ENCODE data around the gene TTBK2. TPM values are rescaled to one million over a fixed set of nuclear protein-coding genes. Genes with fewer than 3 reads are reported as not detected.

Gene TTBK2
- total RNA-seq, 1 experiment from 2014 or later, result 10.6 TPM

DNA sequence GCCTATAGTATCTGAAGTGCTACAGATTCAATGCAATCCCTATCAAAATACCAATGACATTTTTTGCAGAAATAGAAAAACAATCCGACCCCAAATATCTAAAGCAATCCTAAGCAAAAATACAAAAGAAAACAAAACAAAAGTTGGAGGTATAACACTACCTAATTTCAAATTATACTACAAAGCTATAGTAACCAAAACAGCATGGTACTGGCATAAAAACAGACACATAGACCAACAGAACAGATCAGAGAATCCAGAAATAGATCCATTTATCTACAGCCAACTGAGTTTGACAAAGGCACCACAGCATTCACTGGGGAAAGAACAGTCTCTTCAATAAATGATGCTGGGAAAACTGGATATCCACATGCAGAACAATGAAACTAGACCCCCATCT is 159.8 kb downstream of the TTBK2 start:
- Mint-ChIP-seq H3K27ac (no peak overlapping the region), H3K27me3 (ENCODE audit: low read depth) (no peaks in the 10 kb centered on the region; the same call in 1 of the 2 replicates), H3K4me3 (no peak overlapping the region), H3K4me1 (peaks cover 19 to 20% of the 10 kb centered on the region in 2 experiments), H3K9me3 (peaks cover 25 to 27% of the 10 kb centered on the region in 2 experiments), H3K36me3 (ENCODE audit: insufficient read depth in 1 of 3, low read depth in 3 of 3) (peaks cover 20 to 24% (median 22%) of the 10 kb centered on the region in 3 experiments)
- Histone ChIP-seq H4K8ac (replicated peaks; ENCODE audit: insufficient read length, low read depth, low read length) (no peak overlapping the region), H2AK5ac (ENCODE audit: insufficient read length, low read length) (no peak overlapping the region), H3K4ac (ENCODE audit: low read depth, low read length) (no peak overlapping the region), H3K27me3 (ENCODE audit: insufficient read depth, low read length) (no peaks in the 10 kb centered on the region), H3K9ac (ENCODE audit: extremely low read depth, insufficient read length, low read length) (no peak overlapping the region), H3K23me2 (ENCODE audit: insufficient read length, low read depth, low read length, poor library complexity, severe bottlenecking) (no peaks in the 10 kb centered on the region), H2BK15ac (ENCODE audit: low read depth, low read length) (no peak overlapping the region), H3T11ph (ENCODE audit: low read length) (no peak overlapping the region), H3K4me1 (ENCODE audit: insufficient read depth, low read length) (no peaks in the 10 kb centered on the region; the same call in 1 of the 2 replicates), H3K79me1 (ENCODE audit: insufficient read depth, low read depth, low read length, poor library complexity, severe bottlenecking) (no peaks in the 10 kb centered on the region), H2BK5ac (ENCODE audit: insufficient read length, low read length) (no peak overlapping the region), H2BK120ac (ENCODE audit: low read depth, low read length, poor library complexity, severe bottlenecking) (no peak overlapping the region), H4K5ac (ENCODE audit: insufficient read length, low read depth, low read length) (no peak overlapping the region), H3K23ac (ENCODE audit: insufficient read length, low read depth, low read length) (no peak overlapping the region), H2BK12ac (ENCODE audit: insufficient read length, low read depth, low read length) (no peak overlapping the region), H4K20me1 (ENCODE audit: control insufficient read depth, insufficient read depth, insufficient read length) (no peaks in the 10 kb centered on the region), H3K79me2 (ENCODE audit: insufficient read depth, low read length) (no peaks in the 10 kb centered on the region), H3K4me2 (ENCODE audit: insufficient read depth, insufficient read length, low read length) (no peak overlapping the region), H3K18ac (ENCODE audit: insufficient read length, low read depth, low read length) (no peak overlapping the region), H2BK20ac (ENCODE audit: low read depth, low read length, poor library complexity, severe bottlenecking) (no peak overlapping the region), H3K9me3 (ENCODE audit: control insufficient read depth, low read depth, low read length) (no peaks in the 10 kb centered on the region), H3K27ac (ENCODE audit: insufficient read length, low read depth, low read length) (no peak overlapping the region), H4K91ac (ENCODE audit: insufficient read length, low read depth, low read length) (no peak overlapping the region), H2AFZ (ENCODE audit: low read length) (no peak overlapping the region), H3K56ac (ENCODE audit: insufficient read length, low read depth, low read length) (no peak overlapping the region), H3K14ac (ENCODE audit: insufficient read depth, low read length) (no peak overlapping the region)
- TF ChIP-seq, protein P1, sequence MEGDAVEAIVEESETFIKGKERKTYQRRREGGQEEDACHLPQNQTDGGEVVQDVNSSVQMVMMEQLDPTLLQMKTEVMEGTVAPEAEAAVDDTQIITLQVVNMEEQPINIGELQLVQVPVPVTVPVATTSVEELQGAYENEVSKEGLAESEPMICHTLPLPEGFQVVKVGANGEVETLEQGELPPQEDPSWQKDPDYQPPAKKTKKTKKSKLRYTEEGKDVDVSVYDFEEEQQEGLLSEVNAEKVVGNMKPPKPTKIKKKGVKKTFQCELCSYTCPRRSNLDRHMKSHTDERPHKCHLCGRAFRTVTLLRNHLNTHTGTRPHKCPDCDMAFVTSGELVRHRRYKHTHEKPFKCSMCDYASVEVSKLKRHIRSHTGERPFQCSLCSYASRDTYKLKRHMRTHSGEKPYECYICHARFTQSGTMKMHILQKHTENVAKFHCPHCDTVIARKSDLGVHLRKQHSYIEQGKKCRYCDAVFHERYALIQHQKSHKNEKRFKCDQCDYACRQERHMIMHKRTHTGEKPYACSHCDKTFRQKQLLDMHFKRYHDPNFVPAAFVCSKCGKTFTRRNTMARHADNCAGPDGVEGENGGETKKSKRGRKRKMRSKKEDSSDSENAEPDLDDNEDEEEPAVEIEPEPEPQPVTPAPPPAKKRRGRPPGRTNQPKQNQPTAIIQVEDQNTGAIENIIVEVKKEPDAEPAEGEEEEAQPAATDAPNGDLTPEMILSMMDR (conservative IDR thresholded peaks at IDR 0.05), result no peak
- DNase-seq, result no peak
- WGBS (ENCODE audit: extremely low coverage, insufficient read length, low lambda C conversion rate), result no CpG with 5 or more reads among the region's 1 CpG

All from H9 (cell line).